GM12878 (cell line): Measurements from ENCODE around the gene ANKRD13B. TPM values are rescaled to one million over a fixed set of nuclear protein-coding genes. Genes with fewer than 3 reads are reported as not detected.

ENCODE experiments used
- polyA plus RNA-seq, 11 experiments: library from polyadenylated mRNA; depleted of rRNA in 4 of 11; unstranded in 6 of 11; stranded (reverse) in 5 of 11; fragments of >200 nt; fragmentation: Nextera tagmentation in 4 of 11; fragmentation: Illumina TruSeq in 1 of 11; extraction: Ambion mirVana in 4 of 11; extraction: Trizol in 1 of 11; gene quantifications; 1 replicate in 1 of 11; 2 replicates in 10 of 11; pipeline versions ENCODE4 v1.2.1 to v1.2.3, GENCODE V29; 2011 to 2016; ENCODE audit warnings: inconsistent platforms in 2 of 11, missing spikeins in 2 of 11, low read depth in 1 of 11
- small RNA-seq: library from RNA; depleted of rRNA; stranded (forward); fragments of <200 nt; gene quantifications from one replicate; pipeline ENCODE3, GENCODE V24; 2014
- total RNA-seq, 4 experiments: library from RNA; depleted of rRNA in 3 of 4; stranded (reverse); fragments of >200 nt in 3 of 4; fragmentation: Illumina TruSeq in 1 of 4; extraction: Trizol in 1 of 4; gene quantifications; 2 replicates each; pipeline versions ENCODE4 v1.2.1 to v1.2.3, GENCODE V29; 2013 to 2021

ANKRD13B gene
- total and polyA plus RNA-seq, 10 of the 15 experiments (the other 5 are each of a cell fraction or from before 2014, with no cell fraction given), result 0.18 to 15.0 (median 2.8) TPM

Small RNAs within 50 kb of the gene (small RNA-seq; reads per million reads assigned to genes)
- not detected for gene RNU6-920P

Other genes starting within 250 kb of the ANKRD13B start
- 16.2 and 17.8 TPM in 2 replicates for gene TAOK1, start 202.8 kb upstream of the ANKRD13B start, total RNA-seq (2014; rRNA removed)
- 18.1 and 19.3 TPM in 2 replicates for gene TAOK1, start 202.8 kb upstream of the ANKRD13B start, total RNA-seq (2014; rRNA removed; fragmentation: Illumina TruSeq; extraction: Trizol)
- 26.3 and 27.1 TPM in 2 replicates for gene TAOK1, start 202.8 kb upstream of the ANKRD13B start, total RNA-seq (2021)
- 18.6 and 27.6 TPM in 2 replicates for gene TAOK1, start 202.8 kb upstream of the ANKRD13B start, polyA plus RNA-seq (2011; rRNA removed)
- 15.1 and 18.1 TPM in 2 replicates for gene TAOK1, start 202.8 kb upstream of the ANKRD13B start, polyA plus RNA-seq (2014; fragmentation: Illumina TruSeq; extraction: Trizol)
- gene TAOK1, start 202.8 kb upstream of the ANKRD13B start, polyA plus RNA-seq (2014; fragmentation: Nextera tagmentation; extraction: Ambion mirVana), result 1 to 10 TPM; 2.4 to 3.4 TPM
- 7.7 and 8.5 TPM in 2 replicates for gene TAOK1, start 202.8 kb upstream of the ANKRD13B start, polyA plus RNA-seq (2014; rRNA removed)
- gene TAOK1, start 202.8 kb upstream of the ANKRD13B start, polyA plus RNA-seq (2016; fragmentation: Nextera tagmentation; extraction: Ambion mirVana), result 1 to 10 TPM; 2.0 to 2.7 TPM
- gene ABHD15, start 26.1 kb upstream of the ANKRD13B start, total RNA-seq (2014; rRNA removed), result 6.5 and 7.5 TPM in 2 replicates
- gene ABHD15, start 26.1 kb upstream of the ANKRD13B start, total RNA-seq (2014; rRNA removed; fragmentation: Illumina TruSeq; extraction: Trizol), result 5.1 and 5.2 TPM in 2 replicates
- 9.0 and 9.2 TPM in 2 replicates for gene ABHD15, start 26.1 kb upstream of the ANKRD13B start, total RNA-seq (2021)
- gene ABHD15, start 26.1 kb upstream of the ANKRD13B start, polyA plus RNA-seq (2011; rRNA removed), result 4.1 and 4.7 TPM in 2 replicates
- gene ABHD15, start 26.1 kb upstream of the ANKRD13B start, polyA plus RNA-seq (2014; fragmentation: Illumina TruSeq; extraction: Trizol), result 5.3 and 5.8 TPM in 2 replicates
- 1 to 10 TPM; 2.1 to 2.6 TPM for gene ABHD15, start 26.1 kb upstream of the ANKRD13B start, polyA plus RNA-seq (2014; fragmentation: Nextera tagmentation; extraction: Ambion mirVana)
- 5.9 and 6.1 TPM in 2 replicates for gene ABHD15, start 26.1 kb upstream of the ANKRD13B start, polyA plus RNA-seq (2014; rRNA removed)
- gene ABHD15, start 26.1 kb upstream of the ANKRD13B start, polyA plus RNA-seq (2016; fragmentation: Nextera tagmentation; extraction: Ambion mirVana), result 1 to 10 TPM; 2.6 to 3.9 TPM
- gene TP53I13, start 24.4 kb upstream of the ANKRD13B start, total RNA-seq (2014; rRNA removed), result 30.9 and 33.4 TPM in 2 replicates
- gene TP53I13, start 24.4 kb upstream of the ANKRD13B start, total RNA-seq (2014; rRNA removed; fragmentation: Illumina TruSeq; extraction: Trizol), result 8.6 and 10.4 TPM in 2 replicates
- 38.5 and 40.1 TPM in 2 replicates for gene TP53I13, start 24.4 kb upstream of the ANKRD13B start, total RNA-seq (2021)
- gene TP53I13, start 24.4 kb upstream of the ANKRD13B start, polyA plus RNA-seq (2011; rRNA removed), result 5.5 and 8.8 TPM in 2 replicates
- 0.97 and 4.5 TPM in 2 replicates for gene TP53I13, start 24.4 kb upstream of the ANKRD13B start, polyA plus RNA-seq (2014; fragmentation: Illumina TruSeq; extraction: Trizol)
- gene TP53I13, start 24.4 kb upstream of the ANKRD13B start, polyA plus RNA-seq (2014; fragmentation: Nextera tagmentation; extraction: Ambion mirVana), result under 1 TPM in 1 of 2 experiments, not detected in 1; 0.31 TPM
- 45.1 and 54.2 TPM in 2 replicates for gene TP53I13, start 24.4 kb upstream of the ANKRD13B start, polyA plus RNA-seq (2014; rRNA removed)
- gene TP53I13, start 24.4 kb upstream of the ANKRD13B start, polyA plus RNA-seq (2016; fragmentation: Nextera tagmentation; extraction: Ambion mirVana), result 10 to 100 TPM; 19.5 to 22.9 TPM
- gene GIT1, start 3.5 kb upstream of the ANKRD13B start, total RNA-seq (2014; rRNA removed), result 24.2 and 30.6 TPM in 2 replicates
- 15.4 and 16.1 TPM in 2 replicates for gene GIT1, start 3.5 kb upstream of the ANKRD13B start, total RNA-seq (2014; rRNA removed; fragmentation: Illumina TruSeq; extraction: Trizol)
- 45.1 and 45.3 TPM in 2 replicates for gene GIT1, start 3.5 kb upstream of the ANKRD13B start, total RNA-seq (2021)
- 11.3 and 25.6 TPM in 2 replicates for gene GIT1, start 3.5 kb upstream of the ANKRD13B start, polyA plus RNA-seq (2011; rRNA removed)
- gene GIT1, start 3.5 kb upstream of the ANKRD13B start, polyA plus RNA-seq (2014; fragmentation: Illumina TruSeq; extraction: Trizol), result 20.0 and 32.4 TPM in 2 replicates
- gene GIT1, start 3.5 kb upstream of the ANKRD13B start, polyA plus RNA-seq (2014; fragmentation: Nextera tagmentation; extraction: Ambion mirVana), result under 1 TPM; 0.24 to 0.58 TPM
- gene GIT1, start 3.5 kb upstream of the ANKRD13B start, polyA plus RNA-seq (2014; rRNA removed), result 33.7 and 34.2 TPM in 2 replicates
- gene GIT1, start 3.5 kb upstream of the ANKRD13B start, polyA plus RNA-seq (2016; fragmentation: Nextera tagmentation; extraction: Ambion mirVana), result 1 to 10 TPM; 4.4 to 4.9 TPM
- 2.6 and 3.6 TPM in 2 replicates for gene CORO6, start 29.8 kb downstream of the ANKRD13B start, total RNA-seq (2014; rRNA removed)
- 0.63 and 0.69 TPM in 2 replicates for gene CORO6, start 29.8 kb downstream of the ANKRD13B start, total RNA-seq (2014; rRNA removed; fragmentation: Illumina TruSeq; extraction: Trizol)
- 3.2 and 3.7 TPM in 2 replicates for gene CORO6, start 29.8 kb downstream of the ANKRD13B start, total RNA-seq (2021)
- 0.69 and 0.87 TPM in 2 replicates for gene CORO6, start 29.8 kb downstream of the ANKRD13B start, polyA plus RNA-seq (2011; rRNA removed)
- gene CORO6, start 29.8 kb downstream of the ANKRD13B start, polyA plus RNA-seq (2014; fragmentation: Illumina TruSeq; extraction: Trizol), result 1.3 and 1.9 TPM in 2 replicates
- gene CORO6, start 29.8 kb downstream of the ANKRD13B start, polyA plus RNA-seq (2014; fragmentation: Nextera tagmentation; extraction: Ambion mirVana), result under 1 TPM in 1 of 2 experiments, not detected in 1; 0.26 TPM
- gene CORO6, start 29.8 kb downstream of the ANKRD13B start, polyA plus RNA-seq (2014; rRNA removed), result 5.0 and 5.4 TPM in 2 replicates
- gene CORO6, start 29.8 kb downstream of the ANKRD13B start, polyA plus RNA-seq (2016; fragmentation: Nextera tagmentation; extraction: Ambion mirVana), result 1 to 10 TPM; 1.7 to 3.3 TPM